SH-SY5Y (cell line): ENCODE results near the gene ARL6IP4.
A peak's percentile ranks its signal among the peaks of the same experiment; 100 is the strongest.

ENCODE experiments used
- GATA2 ChIP-seq: IDR thresholded peaks from 2 replicates; pipeline ENCODE4 v1.6.1; 2011; ENCODE audit warnings: mild to moderate bottlenecking, low read depth, low read length
- GATA3 ChIP-seq: IDR thresholded peaks from 2 replicates; pipeline ENCODE4 v1.6.1; 2011; ENCODE audit warnings: low read depth, mild to moderate bottlenecking, low read length, moderate library complexity

ARL6IP4 gene

DNA sequence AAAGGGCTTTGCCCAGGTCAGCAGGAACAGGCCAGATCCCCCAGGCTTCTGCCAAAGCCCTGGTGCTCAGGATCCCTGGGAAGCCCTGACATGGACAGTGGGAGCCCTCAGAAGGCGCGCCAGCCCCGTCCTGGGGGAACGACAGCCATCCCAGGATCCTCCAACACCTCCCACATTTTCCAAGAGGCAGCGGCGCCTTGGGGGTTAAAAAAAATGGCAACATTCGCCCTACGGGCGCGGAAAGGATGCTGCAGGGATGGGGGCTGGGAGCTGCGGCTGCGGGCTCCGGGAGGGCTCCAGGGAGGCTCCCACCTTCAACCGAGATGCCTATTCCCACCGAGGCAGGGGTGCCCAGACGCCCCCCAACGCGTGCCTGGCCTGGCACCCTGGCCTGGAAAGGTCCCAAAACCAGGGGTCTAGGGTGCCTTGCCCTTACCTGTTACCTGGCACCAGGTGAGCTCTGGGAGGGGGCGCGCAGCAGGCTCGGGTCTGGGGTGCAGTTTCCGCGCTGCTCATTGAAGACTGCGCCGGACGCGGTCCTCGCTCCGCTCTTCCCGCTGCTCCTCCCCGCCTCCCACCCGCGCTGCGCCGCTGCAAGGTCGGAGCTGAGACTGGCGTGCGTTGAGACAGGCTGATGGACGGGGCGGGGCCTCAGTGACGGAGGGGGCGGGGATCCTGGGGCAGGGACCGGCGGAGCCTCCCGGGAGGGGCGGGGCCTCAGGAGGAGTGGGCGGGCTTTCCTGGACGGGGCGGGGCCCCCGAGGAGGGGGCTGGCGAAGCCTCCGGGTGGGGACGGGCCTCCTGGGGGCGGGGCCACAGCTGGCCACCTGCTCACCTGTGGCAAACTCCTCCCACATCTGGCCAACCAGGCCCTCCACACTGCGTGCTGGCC is 14.4 kb upstream of the ARL6IP4 start, which contains the start of gene ABCB9:
Gene ABCB9, minus strand, starts transcription at position 613 of the 892 bp plus-strand sequence. CDS start 6,228 bp downstream, outside the sequence.
- no peak for TF ChIP-seq GATA3
- no peak for TF ChIP-seq GATA2

DNA sequence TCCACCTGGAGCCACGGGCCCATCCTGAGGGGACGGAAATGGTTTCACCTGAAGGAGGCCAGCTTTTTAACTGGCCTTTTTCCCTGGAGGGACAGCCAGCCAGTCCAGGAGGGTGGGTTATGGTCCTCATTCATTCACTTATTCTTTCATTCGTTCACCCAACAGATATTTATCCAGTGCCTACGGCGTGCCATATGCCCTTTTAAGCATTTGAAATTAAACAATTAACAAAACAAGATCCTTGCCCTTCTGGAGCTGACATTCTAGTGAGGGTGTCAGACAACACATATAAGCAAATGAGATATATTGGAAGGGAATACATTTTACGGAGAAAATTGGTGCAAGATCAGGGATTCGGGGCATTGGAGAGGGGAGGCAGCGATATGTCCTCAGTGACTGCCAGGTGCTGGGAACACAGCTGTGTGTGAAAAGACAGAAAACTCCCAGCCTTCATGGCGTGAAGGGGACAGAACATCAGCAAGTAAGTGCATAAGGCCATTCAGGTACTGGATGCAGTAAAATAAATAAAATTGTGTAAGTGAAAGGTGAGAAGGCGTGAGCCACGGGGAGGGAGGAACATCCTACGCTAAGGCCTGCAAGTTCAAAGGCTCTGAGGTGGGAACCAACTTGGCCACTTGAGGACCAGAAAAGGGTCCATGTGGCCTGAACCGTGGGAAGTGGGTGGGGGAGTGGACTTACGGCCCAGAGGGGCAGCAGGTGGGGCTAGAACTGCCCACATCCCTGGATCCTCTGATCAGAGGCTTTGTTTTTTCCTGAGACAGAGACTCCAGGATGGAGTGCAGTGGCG is 13.5 kb upstream of the ARL6IP4 start:
- TF ChIP-seq GATA3: no peak
- no peak for TF ChIP-seq GATA2

DNA sequence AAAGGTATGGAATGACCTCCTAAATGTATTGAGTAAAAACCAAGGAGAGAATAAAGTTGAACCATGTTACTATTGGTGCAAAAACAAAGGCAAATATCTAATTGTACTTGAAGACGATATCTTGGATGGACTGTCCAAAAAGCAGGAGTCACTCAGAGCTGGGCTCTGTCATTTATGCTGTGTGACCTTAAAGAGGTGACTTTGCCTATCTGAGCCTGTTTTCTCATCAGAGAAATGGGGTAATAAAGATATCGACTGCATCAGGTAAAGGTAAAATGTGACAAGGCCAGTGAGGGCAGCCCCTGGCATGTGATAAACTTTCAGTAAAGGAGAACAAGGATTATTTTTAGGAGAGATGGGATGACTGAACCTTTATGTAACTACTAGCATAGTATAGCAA is 12.4 kb upstream of the ARL6IP4 start:
- TF ChIP-seq GATA3 (no peak), GATA2 (no peak)

DNA sequence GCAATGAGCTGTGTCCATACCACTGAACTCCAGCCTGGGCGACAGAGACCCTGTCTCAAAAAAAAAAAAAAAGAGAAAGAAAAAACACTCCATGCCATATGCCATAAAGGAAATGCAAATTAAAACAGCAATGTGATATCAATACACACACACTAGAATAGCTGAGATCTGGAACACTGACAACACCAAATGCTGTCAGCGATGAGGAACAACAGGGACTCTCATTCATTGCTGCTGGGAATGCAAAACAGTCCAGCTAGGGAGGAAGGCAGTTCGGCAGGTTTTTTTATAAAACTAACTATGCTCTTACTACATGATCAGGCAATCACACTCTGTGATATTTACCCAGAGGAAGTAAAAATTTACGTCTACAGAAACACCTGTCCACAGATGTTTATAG is 10.8 kb upstream of the ARL6IP4 start:
- TF ChIP-seq GATA3 (no peak; the same call in 1 of the 2 replicates), GATA2 (peak; percentile 92)

DNA sequence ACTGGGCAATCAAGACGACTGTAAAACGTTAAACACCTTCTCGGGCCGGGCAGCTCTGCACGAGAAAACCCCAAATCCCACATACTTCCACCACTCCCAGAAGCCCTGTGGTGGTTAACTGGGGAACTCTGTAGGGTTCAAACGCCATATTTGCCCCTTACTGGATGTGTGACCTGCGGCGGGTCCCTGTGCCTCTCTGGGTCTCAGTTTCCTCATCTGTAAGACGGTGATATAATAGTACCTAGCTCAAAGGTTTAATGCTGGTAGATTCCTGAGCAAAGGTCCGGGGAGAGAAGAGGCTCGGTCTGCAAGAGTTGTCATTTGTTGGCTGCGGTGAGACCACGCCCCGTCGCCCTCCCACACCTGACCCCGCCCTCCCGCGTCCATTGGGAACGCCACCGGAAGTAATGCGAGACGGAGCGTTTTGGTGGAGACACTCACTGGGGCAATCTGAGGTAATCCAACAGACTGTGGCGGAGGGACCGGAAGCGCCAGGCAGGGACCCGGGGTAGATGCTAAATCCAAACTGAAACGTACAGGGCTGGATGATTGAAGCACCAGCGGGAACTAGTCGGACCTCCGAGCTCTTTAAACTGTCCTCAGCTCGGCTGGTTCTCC is 6.1 kb upstream of the ARL6IP4 start:
- TF ChIP-seq GATA3: no peak
- TF ChIP-seq GATA2: no peak

DNA sequence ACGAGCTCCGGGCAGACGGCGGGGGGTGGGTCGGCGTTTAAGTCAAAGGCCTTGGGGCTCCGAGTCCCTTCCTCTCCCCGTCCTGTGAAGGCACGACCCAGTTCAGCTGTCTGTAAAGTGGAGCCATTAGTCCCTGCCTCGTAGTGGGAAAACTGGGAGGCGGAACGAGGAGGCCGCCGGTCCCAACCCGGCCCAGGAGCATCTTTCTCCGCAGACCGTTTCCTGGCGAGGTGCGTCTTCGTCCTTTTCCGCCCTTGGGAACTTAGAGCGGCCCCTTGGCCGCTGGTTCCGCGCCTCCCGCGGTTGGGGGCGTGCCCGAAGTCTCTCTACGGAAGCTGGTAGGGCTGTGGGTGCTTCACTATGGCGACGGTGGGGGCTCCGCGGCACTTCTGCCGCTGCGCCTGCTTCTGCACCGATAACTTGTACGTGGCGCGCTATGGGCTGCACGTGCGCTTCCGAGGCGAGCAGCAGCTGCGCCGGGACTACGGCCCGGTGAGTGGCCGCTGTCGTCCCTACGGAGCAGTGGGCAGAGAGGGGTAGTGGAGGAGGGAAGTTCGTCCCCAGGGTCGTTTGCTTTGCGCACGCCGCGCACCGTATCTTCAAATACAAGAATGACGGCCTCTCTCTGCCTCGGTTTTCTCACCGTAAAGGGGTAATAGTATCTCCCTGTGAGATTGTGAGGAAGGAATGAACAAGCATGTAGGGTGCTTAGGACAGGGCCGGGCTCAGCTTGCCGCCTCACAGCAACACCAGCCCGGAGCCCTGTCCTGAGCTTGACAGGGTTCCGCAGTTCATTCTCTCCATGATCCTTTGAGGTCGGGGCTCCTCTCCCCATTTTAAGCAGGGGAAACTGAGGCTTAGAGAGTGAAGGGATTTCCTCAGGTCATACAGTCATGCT is 5.3 kb upstream of the ARL6IP4 start, which contains the start of gene OGFOD2:
Gene OGFOD2, plus strand, starts transcription at position 353 of the 898 bp plus-strand sequence. Its CDS starts 8 bp downstream, at position 361.
- no peak for TF ChIP-seq GATA3
- no peak for TF ChIP-seq GATA2

DNA sequence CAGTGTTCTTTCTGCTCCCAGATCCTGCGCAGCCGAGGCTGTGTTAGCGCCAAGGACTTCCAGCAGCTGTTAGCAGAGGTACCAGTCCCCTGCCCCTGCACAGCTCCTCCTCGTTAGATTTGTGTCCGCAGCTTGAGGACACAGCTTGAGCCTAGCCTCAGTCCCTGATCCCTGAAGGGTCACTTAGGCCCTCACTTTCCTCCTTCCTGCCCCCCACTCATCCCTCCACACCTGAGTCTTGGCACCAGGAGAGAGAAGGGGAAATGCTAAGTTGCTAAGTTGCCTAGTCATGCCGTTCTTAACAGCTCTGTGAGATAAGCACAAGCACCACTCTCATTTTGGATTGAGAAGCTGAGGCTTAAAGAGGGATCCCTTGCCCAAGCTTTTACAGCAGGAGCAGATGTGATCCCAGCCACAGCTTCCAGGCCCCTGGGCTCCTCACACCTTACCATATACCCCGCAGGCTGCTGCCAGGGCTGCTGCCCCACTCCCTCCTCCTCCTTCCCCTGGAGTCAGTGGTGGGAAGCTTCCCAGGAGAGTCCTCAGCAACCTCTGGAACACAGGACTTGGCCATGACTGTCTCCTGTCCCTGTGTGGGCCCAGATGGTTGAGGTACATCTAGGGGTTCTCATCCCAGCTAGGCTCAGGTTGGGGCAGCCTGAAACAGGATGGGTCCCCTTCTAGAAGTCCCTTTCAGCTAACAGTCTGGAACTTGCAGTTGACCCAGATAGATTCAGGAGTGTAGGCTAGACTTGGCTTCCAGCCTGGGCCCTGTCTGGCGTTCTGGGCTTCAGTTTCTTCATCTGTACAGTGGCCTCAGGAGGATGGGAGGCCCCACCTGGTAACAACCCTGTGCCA is 4.5 kb upstream of the ARL6IP4 start:
- TF ChIP-seq GATA3 (no peak), GATA2 (no peak)

DNA sequence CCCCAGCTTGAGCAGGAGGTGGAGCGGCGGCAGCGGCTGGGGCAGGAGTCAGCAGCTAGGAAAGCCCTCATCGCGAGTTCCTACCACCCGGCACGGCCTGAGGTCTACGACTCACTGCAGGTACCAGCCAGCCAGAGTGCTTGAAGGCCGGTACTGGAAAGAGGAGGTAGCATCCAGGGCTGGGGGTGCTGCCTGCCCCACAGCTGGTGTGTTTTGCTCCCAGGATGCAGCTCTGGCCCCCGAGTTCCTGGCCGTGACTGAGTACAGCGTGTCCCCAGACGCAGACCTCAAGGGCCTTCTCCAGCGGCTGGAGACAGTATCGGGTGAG is 3.9 kb upstream of the ARL6IP4 start:
- TF ChIP-seq GATA3 (no peak), GATA2 (no peak)

DNA sequence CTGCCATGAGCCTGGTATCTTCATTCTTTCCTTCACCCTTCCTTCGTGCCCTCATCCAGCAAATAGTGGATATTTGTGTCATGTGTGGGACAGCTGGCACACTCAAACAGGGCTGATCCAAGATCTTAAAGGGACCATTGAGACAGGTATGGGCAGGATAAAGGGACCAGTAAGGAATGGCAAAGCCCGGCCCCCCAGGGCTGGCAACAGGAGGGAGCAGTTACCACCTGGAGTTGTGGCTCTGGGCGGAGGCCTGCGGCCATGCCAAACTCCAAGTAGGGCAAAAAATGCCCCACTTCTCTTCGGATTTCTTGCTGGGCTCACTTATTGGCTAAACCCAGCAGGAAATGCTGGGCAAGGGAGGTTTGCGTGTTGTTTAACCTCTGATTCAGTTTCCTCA is 3.3 kb upstream of the ARL6IP4 start:
- TF ChIP-seq GATA3 (no peak), GATA2 (no peak)

DNA sequence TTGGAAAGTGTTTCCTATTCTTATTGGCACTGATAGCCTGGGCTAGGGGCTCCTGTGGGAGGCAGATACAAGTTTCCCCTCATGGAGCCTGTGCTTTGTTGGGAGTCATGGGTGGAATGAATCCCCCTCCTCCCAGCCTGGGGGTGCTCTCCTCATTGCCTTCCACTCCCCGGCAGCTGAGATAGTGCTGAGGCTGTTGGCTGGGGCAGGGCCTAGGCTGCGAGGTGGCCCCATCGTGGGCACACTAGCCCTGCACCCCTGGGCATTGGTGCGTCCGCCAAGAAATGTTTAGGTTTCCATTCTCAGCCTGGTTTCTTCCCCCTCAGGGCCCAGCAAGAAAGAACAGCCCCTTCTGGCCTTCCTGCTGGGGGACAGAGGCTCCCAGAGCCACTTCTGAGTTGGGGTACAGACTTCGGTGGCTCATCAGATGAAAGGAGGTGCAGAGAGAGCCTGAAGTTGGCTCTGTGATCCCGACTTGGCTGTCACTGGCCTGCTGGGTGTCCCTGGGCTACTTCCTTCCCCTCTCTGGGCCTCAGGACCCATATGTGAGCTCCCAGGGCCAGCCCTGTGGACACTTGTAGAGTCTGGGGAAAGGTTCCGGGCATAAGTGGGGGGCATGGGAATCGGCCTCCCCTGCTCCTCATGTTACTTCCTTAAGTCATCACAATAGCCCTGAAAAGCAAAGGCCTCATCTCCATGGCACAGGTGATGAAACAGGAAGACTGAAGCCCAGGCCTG is 2.7 kb upstream of the ARL6IP4 start:
- TF ChIP-seq GATA3: no peak
- TF ChIP-seq GATA2: no peak

DNA sequence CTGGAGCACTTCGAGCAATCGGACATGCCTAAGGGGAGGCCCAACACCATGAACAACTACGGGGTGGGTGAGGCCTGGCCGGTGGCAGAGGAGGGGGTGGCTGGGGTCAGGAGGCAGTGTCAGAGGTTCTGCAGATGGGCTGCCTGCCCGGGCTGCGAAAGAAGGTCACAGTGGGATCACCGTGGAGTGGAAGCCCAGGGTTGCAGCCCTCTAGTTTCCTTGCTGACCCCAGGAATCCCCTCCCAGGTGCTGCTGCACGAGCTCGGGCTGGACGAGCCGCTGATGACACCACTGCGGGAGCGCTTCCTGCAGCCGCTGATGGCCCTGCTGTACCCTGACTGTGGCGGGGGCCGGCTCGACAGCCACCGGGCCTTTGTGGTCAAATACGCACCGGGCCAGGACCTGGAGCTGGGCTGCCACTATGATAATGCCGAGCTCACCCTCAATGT is 1.9 kb upstream of the ARL6IP4 start:
- TF ChIP-seq GATA2 (no peak), GATA3 (no peak)
